Measurements from ENCODE around the gene USP48.
"Not testable (repeated sequence)": the region's sequence is repeated elsewhere in the genome, so short reads cannot be mapped to it uniquely, and the experiment has no call there.

Gene USP48

GRCh38 chr1:21775985-21776562 is 6.9 kb downstream of the USP48 start:
- H3K4me1 ChIP-seq (ENCODE audit: control insufficient read depth in 5 of 5, insufficient read depth in 5 of 5, low read length in 5 of 5), result peaks cover 0 to 15% (median 8%) of the 10 kb centered on the region in 5 donors
- H3K27ac ChIP-seq (ENCODE audit: low read depth, low read length), result no peak overlapping the region
- H3K9me3 ChIP-seq (ENCODE audit: control insufficient read depth in 5 of 5, low read length in 5 of 5), result no peaks in the 10 kb centered on the region
- no peak overlapping the region for H3K4me3 ChIP-seq (ENCODE audit: low read depth in 1 of 5, low read length in 5 of 5)
- H3K9ac ChIP-seq (ENCODE audit: low read length in 5 of 5), result no peak overlapping the region
- H3K27me3 ChIP-seq (ENCODE audit: control insufficient read depth in 5 of 5, insufficient read depth in 4 of 5, low read length in 5 of 5), result no peaks in the 10 kb centered on the region
- H3K36me3 ChIP-seq (ENCODE audit: control insufficient read depth in 5 of 5, insufficient read depth in 5 of 5, low read length in 5 of 5), result no peaks in the 10 kb centered on the region

GRCh38 chr1:21775550-21775914 is 7.4 kb downstream of the USP48 start:
- H3K9ac ChIP-seq (ENCODE audit: low read length in 5 of 5), result no peak overlapping the region
- H3K36me3 ChIP-seq (ENCODE audit: control insufficient read depth in 5 of 5, insufficient read depth in 5 of 5, low read length in 5 of 5), result no peaks in the 10 kb centered on the region
- no peak overlapping the region for H3K27ac ChIP-seq (ENCODE audit: low read depth, low read length)
- H3K27me3 ChIP-seq (ENCODE audit: control insufficient read depth in 5 of 5, insufficient read depth in 4 of 5, low read length in 5 of 5), result no peaks in the 10 kb centered on the region
- no peak overlapping the region for H3K4me3 ChIP-seq (ENCODE audit: low read depth in 1 of 5, low read length in 5 of 5)
- peaks cover 0 to 15% (median 8%) of the 10 kb centered on the region in 5 donors for H3K4me1 ChIP-seq (ENCODE audit: control insufficient read depth in 5 of 5, insufficient read depth in 5 of 5, low read length in 5 of 5)
- no peaks in the 10 kb centered on the region for H3K9me3 ChIP-seq (ENCODE audit: control insufficient read depth in 5 of 5, low read length in 5 of 5)

- Histone ChIP-seq H3K27me3 (ENCODE audit: control insufficient read depth in 5 of 5, insufficient read depth in 4 of 5, low read length in 5 of 5) (no peaks in the 10 kb centered on the region), H3K4me3 (ENCODE audit: low read depth in 1 of 5, low read length in 5 of 5) (no peak overlapping the region), H3K9me3 (ENCODE audit: control insufficient read depth in 5 of 5, low read length in 5 of 5) (no peaks in the 10 kb centered on the region), H3K27ac (ENCODE audit: low read depth, low read length) (no peak overlapping the region), H3K9ac (ENCODE audit: low read length in 5 of 5) (no peak overlapping the region), H3K36me3 (ENCODE audit: control insufficient read depth in 5 of 5, insufficient read depth in 5 of 5, low read length in 5 of 5) (no peaks in the 10 kb centered on the region), H3K4me1 (ENCODE audit: control insufficient read depth in 5 of 5, insufficient read depth in 5 of 5, low read length in 5 of 5) (peaks cover 0 to 9% (median 4%) of the 10 kb centered on the region in 5 donors)
These were observed 8.0 kb downstream of the USP48 start for GRCh38 chr1:21774835-21775549.

- no peaks in the 10 kb centered on the region for H3K9me3 ChIP-seq (ENCODE audit: control insufficient read depth in 5 of 5, low read length in 5 of 5)
- no peak overlapping the region for H3K27ac ChIP-seq (ENCODE audit: low read depth, low read length)
- no peak overlapping the region for H3K4me3 ChIP-seq (ENCODE audit: low read depth in 1 of 5, low read length in 5 of 5)
- H3K27me3 ChIP-seq (ENCODE audit: control insufficient read depth in 5 of 5, insufficient read depth in 4 of 5, low read length in 5 of 5), result no peaks in the 10 kb centered on the region
- no peaks in the 10 kb centered on the region for H3K36me3 ChIP-seq (ENCODE audit: control insufficient read depth in 5 of 5, insufficient read depth in 5 of 5, low read length in 5 of 5)
- peaks cover 0 to 6% (median 4%) of the 10 kb centered on the region in 5 donors for H3K4me1 ChIP-seq (ENCODE audit: control insufficient read depth in 5 of 5, insufficient read depth in 5 of 5, low read length in 5 of 5)
- no peak overlapping the region for H3K9ac ChIP-seq (ENCODE audit: low read length in 5 of 5)
These were observed 9.4 kb downstream of the USP48 start for GRCh38 chr1:21773585-21773984.

GRCh38 chr1:21771672-21772071 is 11.3 kb downstream of the USP48 start:
- not testable (repeated sequence) for H3K27me3 ChIP-seq (ENCODE audit: control insufficient read depth in 5 of 5, insufficient read depth in 4 of 5, low read length in 5 of 5); H3K9ac ChIP-seq (ENCODE audit: low read length in 5 of 5); H3K27ac ChIP-seq (ENCODE audit: low read depth, low read length); H3K36me3 ChIP-seq (ENCODE audit: control insufficient read depth in 5 of 5, insufficient read depth in 5 of 5, low read length in 5 of 5); H3K9me3 ChIP-seq (ENCODE audit: control insufficient read depth in 5 of 5, low read length in 5 of 5); H3K4me3 ChIP-seq (ENCODE audit: low read depth in 1 of 5, low read length in 5 of 5)
- H3K4me1 ChIP-seq (ENCODE audit: control insufficient read depth in 5 of 5, insufficient read depth in 5 of 5, low read length in 5 of 5), result peaks cover 0 to 13% (median 9%) of the 10 kb centered on the region in 5 donors

- H3K9ac ChIP-seq (ENCODE audit: low read length in 5 of 5); H3K36me3 ChIP-seq (ENCODE audit: control insufficient read depth in 5 of 5, insufficient read depth in 5 of 5, low read length in 5 of 5); H3K27me3 ChIP-seq (ENCODE audit: control insufficient read depth in 5 of 5, insufficient read depth in 4 of 5, low read length in 5 of 5); H3K4me3 ChIP-seq (ENCODE audit: low read depth in 1 of 5, low read length in 5 of 5); H3K9me3 ChIP-seq (ENCODE audit: control insufficient read depth in 5 of 5, low read length in 5 of 5); H3K27ac ChIP-seq (ENCODE audit: low read depth, low read length): not testable (repeated sequence)
- H3K4me1 ChIP-seq (ENCODE audit: control insufficient read depth in 5 of 5, insufficient read depth in 5 of 5, low read length in 5 of 5), result peaks cover 0 to 13% (median 12%) of the 10 kb centered on the region in 5 donors
These were observed 12.3 kb downstream of the USP48 start for GRCh38 chr1:21770602-21771001.

- H3K9ac ChIP-seq (ENCODE audit: low read length in 5 of 5), result no peak overlapping the region
- H3K36me3 ChIP-seq (ENCODE audit: control insufficient read depth in 5 of 5, insufficient read depth in 5 of 5, low read length in 5 of 5), result no peaks in the 10 kb centered on the region
- no peak overlapping the region for H3K4me3 ChIP-seq (ENCODE audit: low read depth in 1 of 5, low read length in 5 of 5)
- H3K9me3 ChIP-seq (ENCODE audit: control insufficient read depth in 5 of 5, low read length in 5 of 5), result no peaks in the 10 kb centered on the region
- H3K27me3 ChIP-seq (ENCODE audit: control insufficient read depth in 5 of 5, insufficient read depth in 4 of 5, low read length in 5 of 5), result no peaks in the 10 kb centered on the region
- peaks cover 0 to 14% (median 12%) of the 10 kb centered on the region in 5 donors for H3K4me1 ChIP-seq (ENCODE audit: control insufficient read depth in 5 of 5, insufficient read depth in 5 of 5, low read length in 5 of 5)
- H3K27ac ChIP-seq (ENCODE audit: low read depth, low read length), result no peak overlapping the region
These were observed 12.7 kb downstream of the USP48 start for GRCh38 chr1:21770201-21770600.

- not testable (repeated sequence) for H3K36me3 ChIP-seq (ENCODE audit: control insufficient read depth in 5 of 5, insufficient read depth in 5 of 5, low read length in 5 of 5); H3K9ac ChIP-seq (ENCODE audit: low read length in 5 of 5); H3K27me3 ChIP-seq (ENCODE audit: control insufficient read depth in 5 of 5, insufficient read depth in 4 of 5, low read length in 5 of 5); H3K27ac ChIP-seq (ENCODE audit: low read depth, low read length); H3K9me3 ChIP-seq (ENCODE audit: control insufficient read depth in 5 of 5, low read length in 5 of 5); H3K4me3 ChIP-seq (ENCODE audit: low read depth in 1 of 5, low read length in 5 of 5)
- peaks cover 0 to 31% (median 28%) of the 10 kb centered on the region in 5 donors for H3K4me1 ChIP-seq (ENCODE audit: control insufficient read depth in 5 of 5, insufficient read depth in 5 of 5, low read length in 5 of 5)
These were observed 15.8 kb downstream of the USP48 start for GRCh38 chr1:21767106-21767505.

- no peak overlapping the region for H3K27ac ChIP-seq (ENCODE audit: low read depth, low read length)
- H3K4me1 ChIP-seq (ENCODE audit: control insufficient read depth in 5 of 5, insufficient read depth in 5 of 5, low read length in 5 of 5), result peaks cover 0 to 32% (median 28%) of the 10 kb centered on the region in 5 donors
These were observed 16.7 kb downstream of the USP48 start for GRCh38 chr1:21766210-21766609.

GRCh38 chr1:21764615-21765423 is 18.1 kb downstream of the USP48 start:
- peak overlapping the region in 1 of 5 donors; percentile 37 for H3K9ac ChIP-seq (ENCODE audit: low read length in 5 of 5)
- H3K27ac ChIP-seq (ENCODE audit: low read depth, low read length), result peak overlapping the region; percentile 42
- H3K9me3 ChIP-seq (ENCODE audit: control insufficient read depth in 5 of 5, low read length in 5 of 5), result no peaks in the 10 kb centered on the region
- no peaks in the 10 kb centered on the region for H3K27me3 ChIP-seq (ENCODE audit: control insufficient read depth in 5 of 5, insufficient read depth in 4 of 5, low read length in 5 of 5)
- no peak overlapping the region for H3K4me3 ChIP-seq (ENCODE audit: low read depth in 1 of 5, low read length in 5 of 5)
- H3K36me3 ChIP-seq (ENCODE audit: control insufficient read depth in 5 of 5, insufficient read depth in 5 of 5, low read length in 5 of 5), result no peaks in the 10 kb centered on the region
- peaks cover 0 to 32% (median 28%) of the 10 kb centered on the region in 5 donors for H3K4me1 ChIP-seq (ENCODE audit: control insufficient read depth in 5 of 5, insufficient read depth in 5 of 5, low read length in 5 of 5)

More at GRCh38 chr1:21766210-21766609, 16.7 kb downstream of the USP48 start:
- H3K9ac ChIP-seq (ENCODE audit: low read length in 5 of 5), result no peak overlapping the region
- H3K9me3 ChIP-seq (ENCODE audit: control insufficient read depth in 5 of 5, low read length in 5 of 5), result no peaks in the 10 kb centered on the region
- no peaks in the 10 kb centered on the region for H3K36me3 ChIP-seq (ENCODE audit: control insufficient read depth in 5 of 5, insufficient read depth in 5 of 5, low read length in 5 of 5)
- H3K4me3 ChIP-seq (ENCODE audit: low read depth in 1 of 5, low read length in 5 of 5), result no peak overlapping the region
- no peaks in the 10 kb centered on the region for H3K27me3 ChIP-seq (ENCODE audit: control insufficient read depth in 5 of 5, insufficient read depth in 4 of 5, low read length in 5 of 5)
